ENCODE measurements around the gene LDB1. TPM values are rescaled to one million over a fixed set of nuclear protein-coding genes. Genes with fewer than 3 reads are reported as not detected.

Gene LDB1
- total and polyA plus RNA-seq, 4 donors, result 28.6 to 81.6 (median 39.3) TPM

DNA sequence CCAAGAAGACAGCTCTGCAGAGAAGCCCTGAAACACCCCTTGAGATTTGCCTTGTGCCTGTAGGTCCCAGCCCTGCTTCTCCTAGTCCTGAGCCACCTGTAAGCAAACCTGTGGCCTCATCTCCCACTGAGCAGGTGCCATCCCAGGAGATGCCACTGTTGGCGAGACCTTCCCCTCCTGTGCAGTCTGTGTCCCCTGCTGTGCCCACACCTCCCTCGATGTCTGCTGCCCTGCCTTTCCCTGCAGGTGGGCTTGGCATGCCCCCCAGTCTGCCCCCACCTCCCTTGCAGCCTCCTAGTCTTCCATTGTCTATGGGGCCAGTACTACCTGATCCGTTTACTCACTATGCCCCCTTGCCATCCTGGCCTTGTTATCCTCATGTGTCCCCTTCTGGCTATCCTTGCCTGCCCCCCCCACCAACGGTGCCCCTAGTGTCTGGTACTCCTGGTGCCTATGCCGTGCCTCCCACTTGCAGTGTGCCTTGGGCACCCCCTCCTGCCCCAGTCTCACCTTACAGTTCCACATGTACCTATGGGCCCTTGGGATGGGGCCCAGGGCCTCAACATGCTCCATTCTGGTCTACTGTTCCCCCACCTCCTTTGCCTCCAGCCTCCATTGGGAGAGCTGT is 20.9 kb upstream of the LDB1 start:
- Histone ChIP-seq H3K4me1 (ENCODE audit: control insufficient read depth in 5 of 5, insufficient read depth in 5 of 5, low read length in 5 of 5) (peaks cover 0 to 3% (median 2%) of the 10 kb centered on the region in 5 donors), H3K36me3 (ENCODE audit: control insufficient read depth in 4 of 4, insufficient read depth in 4 of 4, low read length in 4 of 4) (peaks cover 36 to 62% (median 38%) of the 10 kb centered on the region in 4 donors), H3K27ac (ENCODE audit: low read depth in 1 of 2, low read length in 1 of 2) (no peak overlapping the region), H3K9me3 (ENCODE audit: control insufficient read depth in 4 of 4, insufficient read depth in 3 of 4, low read length in 3 of 4) (no peaks in the 10 kb centered on the region), H3K27me3 (ENCODE audit: control insufficient read depth in 3 of 3, insufficient read depth in 3 of 3, low read length in 2 of 3) (no peaks in the 10 kb centered on the region), H3K9ac (ENCODE audit: insufficient read depth in 1 of 2, low read length in 2 of 2) (no peak overlapping the region), H3K4me3 (no peak overlapping the region)
- 91 to 98% methylated on average over 5 of the region's 5 CpGs for WGBS, 2 donors
- DNase-seq (no peak), ATAC-seq (ENCODE audit: insufficient read depth, low FRiP score) (no peak)
- TF ChIP-seq, protein P1, sequence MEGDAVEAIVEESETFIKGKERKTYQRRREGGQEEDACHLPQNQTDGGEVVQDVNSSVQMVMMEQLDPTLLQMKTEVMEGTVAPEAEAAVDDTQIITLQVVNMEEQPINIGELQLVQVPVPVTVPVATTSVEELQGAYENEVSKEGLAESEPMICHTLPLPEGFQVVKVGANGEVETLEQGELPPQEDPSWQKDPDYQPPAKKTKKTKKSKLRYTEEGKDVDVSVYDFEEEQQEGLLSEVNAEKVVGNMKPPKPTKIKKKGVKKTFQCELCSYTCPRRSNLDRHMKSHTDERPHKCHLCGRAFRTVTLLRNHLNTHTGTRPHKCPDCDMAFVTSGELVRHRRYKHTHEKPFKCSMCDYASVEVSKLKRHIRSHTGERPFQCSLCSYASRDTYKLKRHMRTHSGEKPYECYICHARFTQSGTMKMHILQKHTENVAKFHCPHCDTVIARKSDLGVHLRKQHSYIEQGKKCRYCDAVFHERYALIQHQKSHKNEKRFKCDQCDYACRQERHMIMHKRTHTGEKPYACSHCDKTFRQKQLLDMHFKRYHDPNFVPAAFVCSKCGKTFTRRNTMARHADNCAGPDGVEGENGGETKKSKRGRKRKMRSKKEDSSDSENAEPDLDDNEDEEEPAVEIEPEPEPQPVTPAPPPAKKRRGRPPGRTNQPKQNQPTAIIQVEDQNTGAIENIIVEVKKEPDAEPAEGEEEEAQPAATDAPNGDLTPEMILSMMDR (IDR thresholded peaks at IDR 0.05; ENCODE audit: control extremely low read depth, extremely low read depth), result no peak

DNA sequence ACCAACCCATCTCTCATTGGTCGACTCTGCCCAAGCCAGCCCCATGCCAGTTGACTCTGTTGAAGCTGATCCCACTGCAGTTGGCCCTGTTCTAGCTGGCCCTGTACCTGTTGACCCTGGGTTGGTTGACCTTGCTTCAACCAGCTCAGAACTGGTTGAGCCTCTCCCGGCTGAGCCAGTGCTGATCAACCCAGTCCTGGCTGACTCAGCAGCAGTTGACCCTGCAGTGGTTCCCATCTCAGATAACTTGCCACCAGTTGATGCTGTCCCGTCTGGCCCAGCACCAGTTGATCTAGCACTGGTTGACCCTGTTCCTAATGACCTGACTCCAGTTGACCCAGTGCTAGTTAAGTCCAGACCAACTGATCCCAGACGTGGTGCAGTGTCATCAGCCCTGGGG is 20.1 kb upstream of the LDB1 start:
- Histone ChIP-seq H3K27ac (ENCODE audit: low read depth in 1 of 2, low read length in 1 of 2) (no peak overlapping the region), H3K27me3 (ENCODE audit: control insufficient read depth in 3 of 3, insufficient read depth in 3 of 3, low read length in 2 of 3) (no peaks in the 10 kb centered on the region), H3K4me1 (ENCODE audit: control insufficient read depth in 5 of 5, insufficient read depth in 5 of 5, low read length in 5 of 5) (peaks cover 0 to 9% (median 6%) of the 10 kb centered on the region in 5 donors), H3K9me3 (ENCODE audit: control insufficient read depth in 4 of 4, insufficient read depth in 3 of 4, low read length in 3 of 4) (no peaks in the 10 kb centered on the region), H3K36me3 (ENCODE audit: control insufficient read depth in 4 of 4, insufficient read depth in 4 of 4, low read length in 4 of 4) (peaks cover 36 to 61% (median 38%) of the 10 kb centered on the region in 4 donors), H3K9ac (ENCODE audit: insufficient read depth in 1 of 2, low read length in 2 of 2) (no peak overlapping the region), H3K4me3 (no peak overlapping the region)
- no peak for ATAC-seq (ENCODE audit: insufficient read depth, low FRiP score)
- no peak for DNase-seq
- 92 to 95% methylated on average over 4 of the region's 4 CpGs for WGBS, 2 donors
- TF ChIP-seq, protein P1 (IDR thresholded peaks at IDR 0.05; ENCODE audit: control extremely low read depth, extremely low read depth), result no peak

DNA sequence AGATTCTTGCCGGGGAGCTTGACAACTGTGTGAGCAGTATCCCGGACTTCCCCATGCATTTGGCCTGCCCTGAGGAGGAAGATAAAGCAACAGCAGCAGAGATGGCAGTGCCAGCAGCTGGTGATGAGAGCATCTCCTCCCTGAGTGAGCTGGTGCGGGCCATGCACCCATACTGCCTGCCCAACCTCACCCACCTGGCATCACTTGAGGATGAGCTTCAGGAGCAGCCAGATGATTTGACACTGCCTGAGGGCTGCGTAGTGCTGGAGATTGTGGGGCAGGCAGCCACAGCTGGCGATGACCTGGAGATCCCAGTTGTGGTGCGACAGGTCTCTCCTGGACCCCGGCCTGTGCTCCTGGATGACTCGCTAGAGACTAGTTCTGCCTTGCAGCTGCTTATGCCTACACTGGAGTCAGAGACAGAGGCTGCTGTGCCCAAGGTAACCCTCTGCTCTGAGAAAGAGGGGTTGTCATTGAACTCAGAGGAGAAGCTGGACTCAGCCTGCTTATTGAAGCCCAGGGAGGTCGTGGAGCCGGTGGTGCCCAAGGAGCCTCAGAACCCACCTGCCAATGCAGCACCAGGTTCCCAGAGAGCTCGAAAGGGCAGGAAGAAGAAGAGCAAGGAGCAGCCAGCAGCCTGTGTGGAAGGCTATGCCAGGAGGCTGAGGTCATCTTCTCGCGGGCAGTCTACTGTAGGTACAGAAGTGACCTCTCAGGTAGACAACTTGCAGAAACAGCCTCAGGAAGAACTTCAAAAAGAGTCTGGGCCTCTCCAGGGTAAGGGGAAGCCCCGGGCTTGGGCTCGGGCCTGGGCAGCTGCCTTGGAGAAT is 19.3 kb upstream of the LDB1 start:
- H3K36me3 ChIP-seq (ENCODE audit: control insufficient read depth in 4 of 4, insufficient read depth in 4 of 4, low read length in 4 of 4), result peaks cover 31 to 56% (median 36%) of the 10 kb centered on the region in 4 donors
- no peak for ATAC-seq (ENCODE audit: insufficient read depth, low FRiP score)

More for the DNA sequence above, 19.3 kb upstream of the LDB1 start:
- no peak overlapping the region for H3K4me3 ChIP-seq
- no peaks in the 10 kb centered on the region for H3K27me3 ChIP-seq (ENCODE audit: control insufficient read depth in 3 of 3, insufficient read depth in 3 of 3, low read length in 2 of 3)
- TF ChIP-seq, protein P1 (IDR thresholded peaks at IDR 0.05; ENCODE audit: control extremely low read depth, extremely low read depth), result no peak
- no peak overlapping the region for H3K27ac ChIP-seq (ENCODE audit: low read depth in 1 of 2, low read length in 1 of 2)
- no peak for DNase-seq
- H3K9ac ChIP-seq (ENCODE audit: insufficient read depth in 1 of 2, low read length in 2 of 2), result no peak overlapping the region
- peaks cover 6 to 16% (median 9%) of the 10 kb centered on the region in 5 donors for H3K4me1 ChIP-seq (ENCODE audit: control insufficient read depth in 5 of 5, insufficient read depth in 5 of 5, low read length in 5 of 5)
- H3K9me3 ChIP-seq (ENCODE audit: control insufficient read depth in 4 of 4, insufficient read depth in 3 of 4, low read length in 3 of 4), result no peaks in the 10 kb centered on the region
- 96 to 98% methylated on average over 15 of the region's 15 CpGs for WGBS, 2 donors

Measured in lung (tissue), 12 donors.